DND-41 (cell line): ENCODE measurements around the gene PDE4A.

Source experiments
- CTCF ChIP-seq: IDR thresholded peaks from 2 replicates; pipeline ENCODE4 v1.5.1; 2012; ENCODE audit warnings: borderline replicate concordance, low read length, moderate library complexity, mild to moderate bottlenecking; ENCODE audit not compliant: poor library complexity, severe bottlenecking; ENCODE audit errors: extremely low read depth
- EZH2 ChIP-seq: IDR thresholded peaks from 3 replicates; pipeline ENCODE4 v1.6.1; 2012; ENCODE audit warnings: borderline replicate concordance, low read depth, mild to moderate bottlenecking, moderate library complexity, low read length, inconsistent platforms; ENCODE audit not compliant: severe bottlenecking

- TF ChIP-seq CTCF = no peak
- TF ChIP-seq EZH2 = no peak
Observed at GRCh38 chr19:10404888-10405820, 15.2 kb upstream of the PDE4A start.
